ENCODE data around the gene TRPM5. TPM values are rescaled to one million over a fixed set of nuclear protein-coding genes. Genes with fewer than 3 reads are reported as not detected.
A peak's percentile ranks its signal among the peaks of the same experiment; 100 is the strongest.

Gene TRPM5
- polyA plus RNA-seq, 1 of the 3 experiments (the other 2 are of a cell fraction), result not detected

GRCh38 chr11:2402890-2403645 lies 41.2 kb downstream of the TRPM5 start:
- H3K9ac ChIP-seq, result no peak overlapping the region
- peaks cover 10 to 23% of the 10 kb centered on the region in 2 experiments; a peak in 2 of 4 replicates for H3K4me1 ChIP-seq (ENCODE audit: control insufficient read depth in 1 of 2, insufficient read depth in 2 of 2, low read depth in 1 of 2, low read length in 1 of 2)
- H3K36me3 ChIP-seq (replicated peaks in 1 of 2; ENCODE audit: control insufficient read depth in 1 of 2, insufficient read depth in 2 of 2, low read length in 1 of 2), result peaks cover 3 to 24% of the 10 kb centered on the region in 2 experiments
- H3K79me2 ChIP-seq (ENCODE audit: insufficient read depth), result peaks cover 30% of the 10 kb centered on the region
- no peak overlapping the region for H3K4me3 ChIP-seq (ENCODE audit: low read depth in 2 of 2, low read length in 1 of 2)
- H2AFZ ChIP-seq (ENCODE audit: low read depth), result no peak overlapping the region
- no peak for DNase-seq
- H3K27me3 ChIP-seq (ENCODE audit: insufficient read depth), result no peaks in the 10 kb centered on the region
- ChIA-PET CTCF (interaction anchor here (0.5 to 9.9 kb wide), 6 partner anchors 10 to 208 kb away, joined by 3 to 166 read pairs (median 6); no protein-coding TSS in a partner anchor), POLR2A (interaction anchor here (0.7 kb wide), 1 partner anchor 96 kb away, joined by 3 read pairs; no protein-coding TSS in a partner anchor)
- H4K20me1 ChIP-seq (ENCODE audit: insufficient read depth), result no peaks in the 10 kb centered on the region
- WGBS (ENCODE audit: low lambda C conversion rate), result 96% methylated on average over 5 of the region's 31 CpGs
- no peak overlapping the region for H3K27ac ChIP-seq (ENCODE audit: low read depth in 2 of 2, low read length in 1 of 2)
- no peaks in the 10 kb centered on the region for H3K9me3 ChIP-seq
- H3K9me2 ChIP-seq, result no peaks in the 10 kb centered on the region
- peaks cover 10% of the 10 kb centered on the region for H3F3A ChIP-seq (replicated peaks; ENCODE audit: insufficient read depth)
- TF ChIP-seq FOXJ3 (CRISPR knock-in tag; IDR thresholded peaks at IDR 0.05), result no peak
- TF ChIP-seq MAX (IDR thresholded peaks at IDR 0.05; ENCODE audit: low read depth), result no peak
- TF ChIP-seq PBX3 (IDR thresholded peaks at IDR 0.05), result no peak
- no peak for TF ChIP-seq YY1 (IDR thresholded peaks at IDR 0.05; ENCODE audit: low read depth)
- no peak for TF ChIP-seq MEF2A (IDR thresholded peaks at IDR 0.05; ENCODE audit: borderline replicate concordance, low read depth)
- TF ChIP-seq RCOR1 (IDR thresholded peaks at IDR 0.05; ENCODE audit: low read length), result no peak
- TF ChIP-seq EP300 (IDR thresholded peaks at IDR 0.05; ENCODE audit: borderline replicate concordance in 1 of 2, low read depth in 1 of 2, low read length in 1 of 2), result no peak
- no peak for TF ChIP-seq GATA2 (CRISPR knock-in tag; IDR thresholded peaks at IDR 0.05)
- no peak for TF ChIP-seq NFIC (IDR thresholded peaks at IDR 0.05; ENCODE audit: borderline replicate concordance)
- no peak for TF ChIP-seq ZBTB33 (IDR thresholded peaks at IDR 0.05; ENCODE audit: borderline replicate concordance, low read depth)
- no peak overlapping the region for H3K4me2 ChIP-seq

GRCh38 chr11:2402106-2402505 lies 42.2 kb downstream of the TRPM5 start:
- TF ChIP-seq CHD2 (IDR thresholded peaks at IDR 0.05; ENCODE audit: low read length, partially characterized antibody) (no peak), IRF3 (IDR thresholded peaks at IDR 0.05; ENCODE audit: low read depth, low read length) (no peak), MXI1 (IDR thresholded peaks at IDR 0.05; ENCODE audit: low read depth, low read length) (no peak), FOSL2 (IDR thresholded peaks at IDR 0.05; ENCODE audit: borderline replicate concordance, low read depth) (no peak), JUND (IDR thresholded peaks at IDR 0.05) (no peak), USF1 (IDR thresholded peaks at IDR 0.05; ENCODE audit: borderline replicate concordance, low read depth) (no peak), RFX5 (IDR thresholded peaks at IDR 0.05; ENCODE audit: low read length) (no peak), RCOR1 (IDR thresholded peaks at IDR 0.05; ENCODE audit: low read length) (no peak), GATA2 (CRISPR knock-in tag; IDR thresholded peaks at IDR 0.05) (no peak), MAX (IDR thresholded peaks at IDR 0.05; ENCODE audit: low read depth) (no peak), MEF2A (IDR thresholded peaks at IDR 0.05; ENCODE audit: borderline replicate concordance, low read depth) (no peak)
- Histone ChIP-seq H2AFZ (ENCODE audit: low read depth) (no peak overlapping the region), H3K79me2 (ENCODE audit: insufficient read depth) (peaks cover 30% of the 10 kb centered on the region), H3K9ac (peak overlapping the region; percentile 98; the same call in 1 of the 2 replicates), H3K36me3 (replicated peaks in 1 of 2; ENCODE audit: control insufficient read depth in 1 of 2, insufficient read depth in 2 of 2, low read length in 1 of 2) (peaks cover 3 to 30% of the 10 kb centered on the region in 2 experiments), H4K20me1 (ENCODE audit: insufficient read depth) (no peaks in the 10 kb centered on the region), H3K27me3 (ENCODE audit: insufficient read depth) (no peaks in the 10 kb centered on the region), H3K9me2 (no peaks in the 10 kb centered on the region), H3F3A (replicated peaks; ENCODE audit: insufficient read depth) (peaks cover 10% of the 10 kb centered on the region), H3K27ac (ENCODE audit: low read depth in 2 of 2, low read length in 1 of 2) (no peak overlapping the region), H3K4me1 (ENCODE audit: control insufficient read depth in 1 of 2, insufficient read depth in 2 of 2, low read depth in 1 of 2, low read length in 1 of 2) (peaks cover 10 to 23% of the 10 kb centered on the region in 2 experiments; a peak in 2 of 4 replicates), H3K4me3 (ENCODE audit: low read depth in 2 of 2, low read length in 1 of 2) (peak overlapping the region; percentile 99 to 100; a peak in 3 of 4 replicates), H3K9me3 (no peaks in the 10 kb centered on the region), H3K4me2 (peak overlapping the region; percentile 99)
- ChIA-PET POLR2A (interaction anchor here (2.7 to 3.0 kb wide), 2 partner anchors 25 to 208 kb away, joined by 17 to 22 read pairs; partner anchors contain the start of gene CD81), CTCF (interaction anchor here (0.7 to 9.9 kb wide), 5 partner anchors 17 to 1170 kb away, joined by 3 to 166 read pairs (median 28); no protein-coding TSS in a partner anchor)
- WGBS (ENCODE audit: low lambda C conversion rate), result 81% methylated on average over 2 of the region's 13 CpGs
- no peak for DNase-seq

Measured in SK-N-SH (cell line).